Muscle of leg (tissue), 11 donors: ENCODE results near the gene PHF14. TPM values are rescaled to one million over a fixed set of nuclear protein-coding genes. Genes with fewer than 3 reads are reported as not detected.

Experiments used
- DNase-seq: peaks from one replicate; pipeline ENCODE4 v3.0.0; 2013
- H3K27ac ChIP-seq: one replicate; pipeline ENCODE4 v1.5.1; 2013; ENCODE audit warnings: mild to moderate bottlenecking, low read length, control low read depth
- H3K27me3 ChIP-seq: one replicate; pipeline ENCODE4 v1.6.1; 2013; ENCODE audit warnings: low read length; ENCODE audit not compliant: control insufficient read depth, insufficient read depth
- H3K36me3 ChIP-seq: one replicate; pipeline ENCODE4 v1.6.1; 2013; ENCODE audit warnings: low read length; ENCODE audit not compliant: control insufficient read depth, insufficient read depth
- H3K4me1 ChIP-seq: one replicate; pipeline ENCODE4 v1.6.1; 2013; ENCODE audit warnings: low read length; ENCODE audit not compliant: control insufficient read depth, insufficient read depth
- H3K4me3 ChIP-seq: one replicate; pipeline ENCODE4 v1.5.1; 2013; ENCODE audit warnings: low read length, control low read depth
- H3K9me3 ChIP-seq: replicated peaks from 2 replicates; pipeline ENCODE4 v1.6.1; 2013; ENCODE audit warnings: low read depth, low read length; ENCODE audit not compliant: control insufficient read depth
- WGBS: methylation state at CpG from one replicate; pipeline ENCODE4 v1.1.5; 2013; ENCODE audit warnings: missing lambda C conversion rate; ENCODE audit not compliant: insufficient coverage; 5-methylcytosine and 5-hydroxymethylcytosine counted together
- polyA plus RNA-seq, 8 donors: library from polyadenylated mRNA; unstranded; fragments of 120-200 nt; gene quantifications; one replicate each; pipeline versions ENCODE4 v1.2.1 to v1.2.3, GENCODE V29; 2013; ENCODE audit warnings: inconsistent platforms in 1 of 8, low replicate concordance in 1 of 8; ENCODE audit not compliant: insufficient read length in 8 of 8, insufficient read depth in 1 of 8
- total RNA-seq: library from RNA; stranded (reverse); fragments of 120-200 nt; gene quantifications from one replicate; pipeline ENCODE4 v1.2.4, GENCODE V29; 2013

Gene PHF14
- total and polyA plus RNA-seq, 9 donors, result 30.8 to 47.7 (median 34.7) TPM

DNA sequence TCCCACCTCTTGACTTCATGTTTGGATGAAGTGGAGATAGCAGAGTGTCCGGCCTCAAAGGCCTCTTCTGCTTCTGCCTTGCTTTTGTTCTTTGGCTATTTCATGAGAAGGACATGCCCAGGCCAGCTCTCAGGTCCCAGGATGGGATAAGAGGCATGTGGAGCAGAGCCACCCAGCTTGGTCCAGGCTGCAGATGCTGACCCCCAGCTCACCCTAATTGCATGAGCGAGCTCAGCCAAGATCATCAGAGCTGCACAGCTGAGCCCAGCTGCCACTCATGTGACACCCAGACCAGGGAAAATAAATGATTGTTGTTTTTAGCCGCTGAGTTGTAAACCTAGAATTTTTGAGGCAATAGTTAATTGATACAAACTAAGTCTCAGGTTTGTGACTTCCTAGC lies 230.0 kb downstream of the PHF14 start:
- no peaks in the 10 kb centered on the region for H3K27me3 ChIP-seq
- peak; percentile 54 for DNase-seq
- H3K27ac ChIP-seq, result no peak overlapping the region
- no peak overlapping the region for H3K4me3 ChIP-seq
- peaks cover 3% of the 10 kb centered on the region for H3K4me1 ChIP-seq
- H3K36me3 ChIP-seq, result no peaks in the 10 kb centered on the region
- no peaks in the 10 kb centered on the region for H3K9me3 ChIP-seq
- WGBS, result no CpG with 5 or more reads among the region's 3 CpGs

DNA sequence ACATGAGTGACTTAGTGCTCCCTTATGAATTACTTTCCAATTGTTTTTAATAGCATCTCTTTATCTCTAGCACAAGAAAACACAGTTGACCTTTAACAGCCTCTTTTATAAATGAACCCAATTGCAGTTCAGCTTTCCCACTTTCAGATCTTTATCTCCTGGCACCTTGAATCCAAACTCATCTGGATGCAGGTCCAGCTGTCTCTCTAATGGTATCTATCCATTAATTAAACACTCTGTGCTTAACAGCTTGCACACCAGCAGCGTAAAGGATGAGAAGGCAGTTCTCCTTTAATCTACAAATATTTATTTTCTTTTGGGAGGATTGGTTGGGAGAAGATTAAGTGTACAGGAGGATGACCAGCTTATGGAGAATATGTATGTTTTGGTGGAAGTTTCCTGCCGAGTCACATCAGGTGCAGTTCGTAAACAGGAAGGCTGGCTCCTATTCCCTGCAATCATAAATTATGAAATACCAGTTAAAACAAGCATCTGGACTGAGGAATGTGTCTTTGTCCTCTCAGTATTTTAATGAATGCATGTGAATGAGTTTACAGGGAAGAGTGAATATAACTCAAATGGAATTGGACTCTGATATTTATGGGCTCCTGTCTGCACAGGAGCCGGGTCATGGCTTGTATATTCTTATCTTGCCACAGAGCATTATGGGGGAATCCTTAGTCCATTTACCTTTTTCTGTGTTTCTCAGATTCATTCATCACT lies 232.7 kb downstream of the PHF14 start:
- DNase-seq, result no peak
- H3K9me3 ChIP-seq, result no peaks in the 10 kb centered on the region
- no peaks in the 10 kb centered on the region for H3K27me3 ChIP-seq
- H3K4me1 ChIP-seq, result peaks cover 3% of the 10 kb centered on the region
- no peaks in the 10 kb centered on the region for H3K36me3 ChIP-seq
- no peak overlapping the region for H3K4me3 ChIP-seq
- no CpG with 5 or more reads among the region's 4 CpGs for WGBS
- no peak overlapping the region for H3K27ac ChIP-seq

DNA sequence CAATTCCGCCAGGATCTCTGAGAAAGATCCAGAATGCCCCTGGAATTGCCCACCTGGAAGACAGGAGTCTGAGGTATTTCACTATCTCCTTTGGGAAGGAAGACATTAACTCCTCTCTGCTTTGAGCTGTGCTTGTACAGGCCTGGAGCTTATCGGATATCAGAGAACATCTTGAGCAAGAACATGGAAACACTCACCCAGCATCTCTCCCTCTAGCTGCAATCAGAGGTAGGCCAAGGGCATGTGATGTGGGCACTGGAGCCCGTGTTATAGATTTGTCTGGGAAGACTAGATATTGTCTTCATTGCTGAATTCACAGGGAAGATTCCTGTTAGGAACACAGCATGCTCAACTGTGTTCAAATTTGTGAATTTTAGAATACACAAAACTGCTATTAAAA lies 233.9 kb downstream of the PHF14 start:
- no peaks in the 10 kb centered on the region for H3K9me3 ChIP-seq
- DNase-seq, result no peak
- peaks cover 3% of the 10 kb centered on the region for H3K4me1 ChIP-seq
- no peak overlapping the region for H3K4me3 ChIP-seq
- no peaks in the 10 kb centered on the region for H3K27me3 ChIP-seq
- no peak overlapping the region for H3K27ac ChIP-seq
- WGBS, result no CpG with 5 or more reads among the region's 3 CpGs
- no peaks in the 10 kb centered on the region for H3K36me3 ChIP-seq

DNA sequence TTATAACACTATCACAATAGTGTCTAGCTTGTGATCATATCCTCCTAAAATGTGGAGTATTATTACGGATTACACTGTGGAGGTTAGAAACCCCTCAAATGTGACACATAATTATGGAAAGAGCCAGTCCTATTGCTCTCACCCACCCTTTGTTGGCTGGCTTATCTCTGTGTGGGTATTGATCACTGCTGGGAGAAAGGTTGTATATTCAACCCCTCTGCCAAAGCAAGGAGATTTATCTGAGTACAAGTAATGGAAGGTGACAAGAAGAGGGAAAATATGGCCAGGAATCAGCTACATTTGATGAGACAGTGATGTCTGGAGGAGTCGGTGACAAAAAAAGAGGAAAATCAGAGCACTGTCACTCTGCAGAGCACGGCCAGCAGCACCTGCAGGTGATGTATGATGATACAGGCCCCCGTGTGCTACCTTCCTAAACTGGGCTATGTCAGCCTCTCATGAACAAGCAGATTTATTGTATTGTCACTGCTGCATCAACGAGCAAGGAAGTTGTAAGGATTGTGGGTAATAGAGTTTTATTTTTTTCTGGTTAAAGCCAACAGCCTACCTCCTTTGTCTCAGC lies 235.3 kb downstream of the PHF14 start:
- 60% methylated on average over 3 of the region's 5 CpGs for WGBS
- no peaks in the 10 kb centered on the region for H3K9me3 ChIP-seq

DNA sequence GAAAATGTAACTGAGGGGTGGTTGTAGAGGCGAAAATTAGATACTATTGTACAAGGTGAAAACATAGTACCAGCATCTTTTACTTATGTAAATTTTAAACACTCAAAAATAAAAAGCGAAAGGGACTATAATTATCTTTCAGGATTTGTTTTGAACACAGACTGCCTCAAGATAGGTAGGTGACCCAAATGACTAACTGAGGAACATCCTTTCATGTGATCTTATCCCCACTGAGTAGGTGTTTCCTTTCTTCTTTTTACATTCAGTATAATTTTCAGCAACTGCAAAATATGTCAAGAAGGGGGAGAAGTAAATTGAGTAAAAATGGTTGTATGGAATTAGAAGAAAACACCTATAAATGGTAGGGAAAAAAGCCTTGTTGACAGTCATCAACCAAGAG lies 236.7 kb downstream of the PHF14 start:
- Histone ChIP-seq H3K27me3 (no peaks in the 10 kb centered on the region), H3K36me3 (no peaks in the 10 kb centered on the region), H3K27ac (no peak overlapping the region), H3K4me3 (no peak overlapping the region), H3K9me3 (no peaks in the 10 kb centered on the region), H3K4me1 (no peaks in the 10 kb centered on the region)
- WGBS, result no CpG with 5 or more reads among the region's 2 CpGs
- DNase-seq, result no peak

More for the DNA sequence above, 235.3 kb downstream of the PHF14 start:
- H3K27ac ChIP-seq, result no peak overlapping the region
- no peak for DNase-seq
- no peaks in the 10 kb centered on the region for H3K27me3 ChIP-seq
- no peaks in the 10 kb centered on the region for H3K4me1 ChIP-seq
- H3K36me3 ChIP-seq, result no peaks in the 10 kb centered on the region
- H3K4me3 ChIP-seq, result no peak overlapping the region

DNA sequence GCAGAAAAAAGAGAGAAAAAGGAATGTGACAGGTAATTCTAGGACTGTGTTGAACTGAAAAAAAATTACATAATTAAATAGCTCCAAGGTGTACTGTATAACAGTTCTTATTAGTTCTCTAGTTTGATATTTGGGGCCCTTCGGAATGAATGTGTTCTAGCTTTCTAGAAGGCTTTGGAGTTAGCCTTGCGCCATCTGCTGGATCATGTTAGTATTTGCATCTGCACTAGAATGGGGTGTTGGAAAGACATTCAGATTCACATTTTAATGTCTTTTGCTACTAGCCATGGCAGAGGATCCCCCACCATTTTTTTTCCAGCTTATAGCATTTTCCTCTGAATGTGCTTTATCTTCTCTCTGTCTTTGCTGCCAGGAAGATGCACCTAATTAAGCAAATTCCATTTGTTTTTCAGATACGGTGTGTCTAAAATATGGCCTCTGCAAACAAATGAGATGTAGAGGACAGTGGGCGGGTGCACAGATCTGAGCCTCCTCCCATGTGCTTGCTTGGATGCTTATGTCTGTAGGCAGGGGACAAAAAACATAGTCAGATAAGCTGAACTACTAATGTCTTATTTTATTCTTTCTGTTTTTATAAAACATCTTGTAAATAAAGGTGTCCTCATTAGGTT lies 238.5 kb downstream of the PHF14 start:
- DNase-seq, result peak; percentile 82
- Histone ChIP-seq H3K36me3 (no peaks in the 10 kb centered on the region), H3K9me3 (no peaks in the 10 kb centered on the region), H3K4me3 (no peak overlapping the region), H3K27me3 (no peaks in the 10 kb centered on the region), H3K4me1 (no peaks in the 10 kb centered on the region), H3K27ac (no peak overlapping the region)
- WGBS, result 73% methylated on average over 2 of the region's 4 CpGs

DNA sequence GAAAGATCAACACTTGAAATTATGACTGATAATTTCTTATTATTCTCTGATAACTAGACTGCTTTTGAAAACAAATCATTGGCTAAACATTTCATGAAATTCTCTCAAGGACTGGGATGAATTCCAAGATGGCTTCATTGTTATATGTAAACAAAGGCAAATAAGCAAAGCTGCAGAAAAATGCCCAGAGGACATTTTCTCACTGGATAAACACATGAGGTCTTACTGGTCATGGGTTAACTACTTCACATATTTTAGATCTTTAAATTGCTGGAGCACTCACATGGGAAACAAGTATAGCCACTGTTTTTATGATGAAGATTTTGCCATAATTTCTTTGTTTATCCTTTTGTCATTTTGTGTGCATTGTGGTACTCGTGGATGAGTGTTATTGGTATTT lies 239.1 kb downstream of the PHF14 start:
- Histone ChIP-seq H3K27me3 (no peaks in the 10 kb centered on the region), H3K27ac (no peak overlapping the region), H3K9me3 (no peaks in the 10 kb centered on the region), H3K4me1 (no peaks in the 10 kb centered on the region), H3K4me3 (no peak overlapping the region), H3K36me3 (no peaks in the 10 kb centered on the region)
- DNase-seq, result peak; percentile 33
- no CpG with 5 or more reads among the region's 1 CpG for WGBS

DNA sequence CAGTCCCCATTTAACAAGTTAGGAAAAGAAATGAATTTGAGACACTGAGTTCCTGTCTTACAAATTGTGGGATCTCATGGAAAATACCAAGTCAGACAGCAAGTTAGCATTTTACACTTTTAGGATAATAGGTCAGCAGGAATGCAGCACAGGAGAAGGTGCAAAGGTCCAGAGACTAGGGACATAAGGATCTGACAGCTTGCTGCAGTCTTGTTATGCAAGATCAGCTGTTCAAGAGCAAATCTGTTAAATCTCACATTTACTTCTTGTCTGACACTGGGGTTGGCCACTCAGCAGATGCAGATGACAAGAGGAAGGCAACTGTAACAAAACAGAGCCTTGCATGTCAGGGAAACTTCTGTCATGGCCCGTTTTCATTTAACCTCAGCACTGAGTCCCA lies 239.6 kb downstream of the PHF14 start:
- DNase-seq, result peak; percentile 6
- H3K9me3 ChIP-seq, result no peaks in the 10 kb centered on the region
- WGBS, result no CpG with 5 or more reads among the region's 1 CpG

DNA sequence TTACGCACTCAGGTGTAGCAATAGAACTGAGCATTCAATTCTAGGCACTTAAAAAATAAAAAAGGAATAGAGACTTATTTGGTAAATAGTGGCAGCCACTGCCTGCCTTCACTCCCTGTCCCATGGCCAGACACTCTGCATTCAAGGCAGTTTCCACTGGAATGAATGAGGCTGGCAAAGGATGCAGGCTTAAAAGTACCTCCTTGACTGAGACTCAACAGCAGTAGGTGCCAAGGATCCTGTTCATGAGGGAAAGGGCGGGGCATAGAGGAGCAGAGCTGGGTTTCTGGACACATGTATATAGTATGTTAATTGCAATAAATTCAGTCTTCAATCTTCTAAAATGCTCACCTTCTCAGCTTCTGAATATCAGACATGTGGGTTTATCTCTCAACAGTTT lies 242.6 kb downstream of the PHF14 start:
- H3K4me1 ChIP-seq, result no peaks in the 10 kb centered on the region
- no peaks in the 10 kb centered on the region for H3K27me3 ChIP-seq
- no peaks in the 10 kb centered on the region for H3K9me3 ChIP-seq
- no peak overlapping the region for H3K27ac ChIP-seq
- H3K36me3 ChIP-seq, result no peaks in the 10 kb centered on the region
- DNase-seq, result no peak
- no peak overlapping the region for H3K4me3 ChIP-seq
- no CpG with 5 or more reads among the region's 2 CpGs for WGBS

More for the DNA sequence above, 239.6 kb downstream of the PHF14 start:
- H3K4me3 ChIP-seq, result no peak overlapping the region
- no peaks in the 10 kb centered on the region for H3K4me1 ChIP-seq
- H3K27ac ChIP-seq, result no peak overlapping the region
- no peaks in the 10 kb centered on the region for H3K36me3 ChIP-seq
- H3K27me3 ChIP-seq, result no peaks in the 10 kb centered on the region

DNA sequence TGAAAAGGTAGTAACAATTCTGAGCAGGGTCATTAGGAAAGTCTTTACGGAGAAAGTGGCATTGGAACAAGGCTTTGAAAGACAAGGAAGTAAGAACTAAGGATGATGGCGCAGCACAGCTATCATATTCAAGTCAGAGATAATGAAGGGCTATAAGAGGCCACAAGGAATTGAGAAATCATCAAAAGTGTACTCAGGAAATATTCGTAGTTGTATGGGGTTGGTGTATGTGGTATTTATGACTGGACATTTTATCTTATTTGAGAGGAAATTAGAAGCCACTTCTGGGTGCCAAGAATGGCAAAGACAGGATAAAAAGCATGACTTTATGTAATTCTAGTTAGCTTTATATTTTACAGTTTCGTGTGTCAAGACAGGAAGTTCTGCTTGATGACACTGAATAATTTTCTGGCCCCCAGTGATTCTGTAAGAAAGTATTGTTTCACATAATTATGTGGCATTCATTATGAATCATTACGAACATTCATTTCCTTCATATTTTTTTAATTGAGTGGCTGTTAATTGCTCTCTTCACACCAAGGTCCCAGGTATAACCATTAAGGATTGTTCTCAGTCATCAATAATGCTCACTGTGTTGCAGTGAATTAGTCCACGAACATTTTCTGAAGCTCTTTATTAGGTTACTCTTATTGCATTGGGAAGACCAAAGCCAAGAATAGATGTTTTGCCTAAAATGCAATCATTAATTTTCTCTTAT lies 244.3 kb downstream of the PHF14 start:
- H3K27me3 ChIP-seq, result no peaks in the 10 kb centered on the region
- no peaks in the 10 kb centered on the region for H3K4me1 ChIP-seq
- H3K27ac ChIP-seq, result no peak overlapping the region
- H3K4me3 ChIP-seq, result no peak overlapping the region
- no peaks in the 10 kb centered on the region for H3K9me3 ChIP-seq
- no peak for DNase-seq
- H3K36me3 ChIP-seq, result no peaks in the 10 kb centered on the region
- WGBS, result 88% methylated on average over 3 of the region's 6 CpGs
